Mesenteric fat pad (tissue), 1 donor: Measurements from ENCODE around the gene HEPHL1. TPM values are rescaled to one million over a fixed set of nuclear protein-coding genes. Genes with fewer than 3 reads are reported as not detected.
"Not testable (repeated sequence)": the region's sequence is repeated elsewhere in the genome, so short reads cannot be mapped to it uniquely, and the experiment has no call there.

ENCODE experiments used
- DNase-seq: peaks from one replicate; pipeline ENCODE4 v3.0.0-alpha.2; 2020; ENCODE audit warnings: low spot score
- long read RNA-seq: library from polyadenylated mRNA; unstranded; transcript quantifications from one replicate; pipeline ENCODE4 v2.0.0, GENCODE V29; 2020
- total RNA-seq: library from RNA; stranded (reverse); fragmentation: NEBNext Ultra II Directional; extraction: Animal tissue kit (Norgen Biotek cat#: 25700); gene quantifications from one replicate; pipeline ENCODE4 v1.2.1, GENCODE V29; 2021
- donor health status: DM: yes; HTN: yes; CAD: no.

HEPHL1 gene, protein sequence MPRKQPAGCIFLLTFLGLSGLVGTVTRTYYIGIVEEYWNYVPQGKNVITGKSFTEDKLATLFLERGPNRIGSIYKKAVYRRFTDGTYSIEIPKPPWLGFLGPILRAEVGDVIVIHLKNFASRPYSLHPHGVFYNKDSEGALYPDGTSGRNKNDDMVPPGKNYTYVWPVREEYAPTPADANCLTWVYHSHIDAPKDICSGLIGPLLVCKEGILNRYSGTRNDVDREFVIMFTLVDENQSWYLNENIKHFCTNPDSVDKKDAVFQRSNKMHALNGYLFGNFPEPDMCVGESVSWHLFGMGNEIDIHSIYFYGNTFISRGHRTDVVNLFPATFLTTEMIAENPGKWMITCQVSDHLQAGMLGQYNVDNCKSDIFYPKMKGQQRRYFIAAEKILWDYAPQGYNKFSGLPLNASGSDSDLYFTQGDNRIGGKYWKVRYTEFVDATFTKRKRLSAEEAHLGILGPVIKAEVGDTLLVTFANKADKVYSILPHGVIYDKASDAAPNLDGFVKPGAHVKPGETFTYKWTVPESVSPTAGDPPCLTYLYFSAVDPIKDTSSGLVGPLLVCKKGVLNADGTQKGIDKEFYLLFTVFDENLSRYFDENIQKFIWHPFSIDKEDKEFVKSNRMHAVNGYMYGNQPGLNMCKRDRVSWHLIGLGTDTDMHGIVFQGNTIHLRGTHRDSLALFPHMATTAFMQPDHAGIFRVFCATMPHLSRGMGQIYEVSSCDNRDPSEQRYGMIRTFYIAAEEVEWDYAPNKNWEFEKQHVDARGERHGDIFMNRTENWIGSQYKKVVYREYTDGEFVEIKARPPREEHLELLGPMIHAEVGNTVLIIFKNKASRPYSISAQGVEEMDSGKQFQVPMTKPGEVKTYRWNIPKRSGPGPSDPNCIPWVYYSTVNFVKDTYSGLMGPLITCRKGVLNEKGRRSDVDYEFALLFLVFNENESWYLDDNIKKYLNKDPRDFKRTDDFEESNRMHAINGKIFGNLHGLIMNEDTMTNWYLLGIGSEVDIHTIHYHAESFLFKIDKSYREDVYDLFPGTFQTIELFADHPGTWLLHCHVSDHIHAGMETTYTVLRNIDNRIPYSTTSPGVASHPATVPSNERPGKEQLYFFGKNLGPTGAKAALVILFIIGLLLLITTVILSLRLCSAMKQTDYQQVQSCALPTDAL
- total RNA-seq = not detected
- long read RNA-seq = 0 reads

DNA sequence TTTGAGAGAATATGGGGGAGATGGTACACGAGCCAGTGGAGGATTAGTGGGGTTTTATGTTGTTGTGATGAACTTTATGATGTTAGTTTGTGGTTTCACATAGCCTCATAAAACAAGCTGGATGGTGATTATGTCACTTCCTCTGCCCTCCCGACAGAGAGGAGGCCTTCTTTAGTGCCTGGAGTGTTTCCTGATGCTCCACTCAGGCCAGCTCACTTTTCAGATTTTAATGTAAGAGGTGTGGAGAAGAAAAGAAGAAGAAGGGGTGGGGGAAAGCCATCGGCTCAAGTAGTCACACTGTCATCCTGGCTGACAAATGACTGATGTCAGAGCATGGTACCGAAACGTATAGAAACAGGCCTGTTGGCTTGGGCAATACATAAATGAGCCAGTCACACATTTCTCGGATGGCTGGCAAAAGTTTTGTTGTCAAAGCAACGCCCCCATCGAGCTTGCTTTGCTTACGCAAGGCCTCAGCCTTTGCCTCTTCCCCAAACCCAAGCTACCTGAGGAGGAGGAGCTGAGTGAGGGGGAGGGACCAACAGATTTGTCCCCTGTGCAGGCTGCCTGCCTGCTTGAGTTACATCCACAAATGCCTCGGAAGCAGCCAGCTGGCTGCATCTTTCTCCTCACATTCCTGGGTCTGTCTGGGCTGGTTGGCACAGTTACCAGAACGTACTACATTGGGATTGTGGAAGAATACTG, at the start of gene HEPHL1:
TSS of gene HEPHL1 (plus strand) at position 578 of the 705 bp plus-strand sequence. CDS start at position 593, 15 bp downstream.
- no peak for DNase-seq

DNA sequence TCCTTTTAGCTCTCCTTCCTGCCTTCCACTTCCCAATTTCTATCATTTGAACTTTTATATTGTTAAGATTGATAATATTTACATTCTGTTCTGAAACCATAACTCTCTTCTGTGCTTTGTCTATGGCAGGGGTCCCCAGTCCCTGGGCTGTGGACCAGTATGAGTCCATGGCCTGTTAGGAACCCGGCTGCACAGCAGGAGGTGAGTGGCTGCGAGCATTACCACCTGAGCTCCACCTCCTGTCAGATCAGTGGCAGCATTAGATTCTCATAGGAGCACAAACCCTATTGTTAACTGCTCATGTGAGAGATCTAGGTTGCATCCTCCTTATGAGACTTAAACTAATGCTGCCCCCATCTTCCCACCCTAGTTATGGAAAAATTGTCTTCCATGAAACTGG, 48.4 kb upstream of the HEPHL1 start:
- DNase-seq = no peak

DNA sequence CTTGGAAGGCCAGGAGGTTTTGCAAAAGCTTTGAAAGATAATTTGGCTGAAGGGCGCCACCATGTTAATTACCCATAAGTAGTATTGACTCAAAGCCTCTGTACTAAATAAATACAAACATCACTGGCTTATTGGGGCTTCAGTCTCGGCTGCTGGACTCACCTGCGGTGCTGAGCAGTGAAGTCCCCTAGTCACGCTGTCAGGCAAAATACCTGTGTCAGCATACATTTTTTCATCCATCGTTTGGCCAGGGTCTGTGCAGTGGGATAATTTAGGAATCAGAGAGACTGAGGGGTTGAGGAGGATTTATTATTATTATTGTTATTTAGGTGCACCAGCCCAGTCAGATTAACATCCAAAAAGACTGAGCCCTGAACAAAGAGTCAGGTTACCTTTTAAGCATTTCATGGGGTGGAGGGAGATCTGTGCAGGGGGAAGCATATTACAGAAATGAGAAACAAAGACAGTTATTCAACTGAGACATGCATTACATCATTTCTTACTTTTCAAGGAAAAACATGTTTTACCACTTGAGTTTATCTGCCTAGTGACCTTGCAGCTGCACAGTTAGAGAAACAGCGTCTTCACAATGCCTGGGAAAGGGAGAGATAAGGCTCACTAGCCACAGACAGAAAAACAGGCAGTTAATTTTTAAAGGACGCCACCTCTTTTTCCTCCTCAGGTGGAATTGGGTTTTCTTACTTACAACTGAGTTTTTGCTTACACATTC, 47.7 kb upstream of the HEPHL1 start:
- not testable (repeated sequence) for DNase-seq

DNA sequence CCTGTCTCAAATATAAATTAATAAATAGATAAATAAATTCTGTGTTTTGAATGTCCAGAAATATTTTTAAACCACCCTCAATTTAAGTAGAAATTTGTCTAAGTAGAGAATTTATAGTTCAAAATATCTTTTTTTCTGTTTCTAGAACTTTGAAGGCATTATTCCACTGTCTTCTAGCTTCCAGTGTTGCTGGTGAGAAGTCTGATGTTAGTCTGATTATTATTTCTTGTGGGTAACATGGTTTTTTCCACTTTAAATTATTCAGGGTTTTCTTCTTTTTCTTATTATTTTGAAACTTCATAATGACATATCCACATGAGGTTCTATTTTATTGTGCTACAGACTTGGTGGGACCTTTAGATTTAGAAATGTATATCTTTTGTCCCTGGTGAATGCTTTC, 46.4 kb upstream of the HEPHL1 start:
- no peak for DNase-seq

DNA sequence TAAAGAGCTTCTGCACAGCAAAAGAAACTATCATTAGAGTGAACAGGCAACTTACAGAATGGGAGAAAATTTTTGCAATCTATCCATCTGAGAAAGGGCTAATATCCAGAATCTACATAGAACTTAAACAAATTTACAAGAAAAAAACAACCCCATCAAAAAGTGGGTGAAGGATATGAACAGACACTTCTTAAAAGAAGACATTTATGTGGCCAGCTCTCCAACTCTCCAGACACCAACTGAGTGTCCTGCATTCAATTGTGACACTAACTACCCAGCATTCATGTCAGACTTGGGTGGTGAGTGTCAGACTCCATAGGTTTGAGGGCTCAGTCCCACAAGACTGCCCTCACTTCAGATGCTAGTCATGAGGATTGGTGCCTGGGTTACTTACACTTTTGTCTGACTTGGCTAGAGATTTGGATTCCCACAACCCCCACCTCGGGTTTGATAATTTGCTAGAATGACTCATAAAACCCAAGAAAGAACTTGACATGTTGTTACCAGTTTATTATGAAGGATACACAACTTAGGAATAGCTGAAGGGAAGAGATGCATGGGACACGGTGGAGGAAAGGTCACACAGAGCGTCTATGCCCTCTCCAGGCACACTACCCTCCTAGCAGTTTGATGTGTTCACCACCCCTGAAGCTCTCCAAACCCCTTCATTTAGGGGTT, 44.4 kb upstream of the HEPHL1 start:
- DNase-seq = not testable (repeated sequence)

DNA sequence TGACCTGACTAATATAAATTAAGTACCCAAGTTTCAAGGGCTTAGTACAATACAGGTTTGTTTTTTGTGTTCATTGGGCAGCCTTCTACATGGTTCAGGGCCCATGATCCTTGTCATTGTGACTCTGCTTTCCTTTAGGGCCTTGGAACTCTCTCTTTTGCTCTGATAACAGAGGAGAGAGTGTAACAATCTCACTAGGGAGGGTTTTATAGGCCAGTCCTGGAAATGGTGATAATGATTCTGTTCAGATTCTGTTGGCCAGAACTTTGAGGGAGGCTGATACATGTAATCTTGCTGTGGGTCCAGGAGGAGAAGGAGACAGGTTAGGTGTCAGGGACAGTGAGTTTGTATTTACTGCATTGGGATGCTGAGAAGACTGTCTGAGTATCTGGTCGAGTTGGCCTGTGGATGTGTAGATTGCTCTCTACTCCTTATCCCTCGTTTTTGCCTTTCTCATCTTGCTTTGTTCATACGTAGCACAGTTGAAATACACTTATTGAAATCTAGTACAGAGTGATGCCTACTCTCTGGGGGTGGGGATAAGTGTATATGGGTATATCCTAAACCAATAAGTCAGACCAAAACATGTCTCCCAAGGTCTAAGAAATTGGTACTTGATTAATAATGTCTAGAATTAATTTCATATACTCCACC, 37.5 kb upstream of the HEPHL1 start:
- no peak for DNase-seq

DNA sequence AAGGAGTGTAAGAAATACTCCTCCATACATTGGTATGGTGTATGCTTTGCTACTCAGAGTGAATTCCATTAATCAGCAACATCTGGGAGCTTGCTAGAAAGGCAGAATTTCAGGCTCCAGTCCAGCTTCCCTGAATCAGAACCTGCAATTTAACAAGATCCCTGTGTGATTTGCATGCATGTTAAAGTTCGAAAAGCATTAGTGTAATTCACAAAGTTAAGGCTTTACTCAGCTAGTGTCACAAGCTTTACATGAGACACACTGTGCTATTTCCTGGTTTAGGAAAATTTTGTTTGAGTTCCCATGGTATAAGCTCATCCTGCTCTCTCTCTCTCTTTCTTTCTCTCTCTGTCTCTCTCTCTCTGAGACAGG, 37.0 kb upstream of the HEPHL1 start:
- no peak for DNase-seq

DNA sequence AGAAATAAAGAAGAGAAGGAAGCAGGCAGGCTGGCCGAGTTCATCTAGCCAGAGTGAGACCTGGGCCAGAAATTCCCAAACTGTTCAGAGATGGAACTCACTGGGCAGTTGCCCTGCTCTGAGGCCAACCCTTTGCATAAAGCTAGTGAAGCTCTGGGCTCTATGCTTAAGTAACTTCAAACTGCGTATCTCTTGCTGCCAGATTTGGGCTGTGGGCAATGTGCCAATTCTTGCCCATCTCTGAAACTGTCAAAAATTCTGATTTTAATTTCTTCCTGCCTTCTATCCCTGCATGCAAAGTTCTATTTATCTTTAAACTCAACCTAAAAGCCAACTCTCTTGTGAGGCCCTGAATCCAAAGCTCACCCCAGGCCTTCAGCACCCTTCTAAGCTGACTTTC, 36.2 kb upstream of the HEPHL1 start:
- DNase-seq = no peak

DNA sequence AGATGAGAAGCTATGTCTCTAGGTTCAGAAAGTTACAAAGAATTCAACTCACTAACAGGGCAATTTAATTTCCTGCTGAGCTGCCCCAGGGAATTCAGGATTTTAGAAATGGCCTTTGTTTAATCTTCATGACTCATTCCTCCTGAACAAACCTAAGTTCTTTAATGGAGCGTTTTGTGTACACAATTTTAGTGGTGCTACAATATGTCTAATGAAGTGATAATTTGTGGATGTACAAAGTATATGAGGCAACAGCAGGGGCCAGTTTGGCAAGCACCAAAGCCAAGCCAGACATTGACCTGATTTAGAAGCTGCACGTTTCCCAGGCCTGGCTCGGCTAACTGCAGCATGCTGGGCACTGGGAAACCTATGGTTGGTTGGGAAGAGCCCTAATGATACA, 34.4 kb upstream of the HEPHL1 start:
- DNase-seq = no peak

DNA sequence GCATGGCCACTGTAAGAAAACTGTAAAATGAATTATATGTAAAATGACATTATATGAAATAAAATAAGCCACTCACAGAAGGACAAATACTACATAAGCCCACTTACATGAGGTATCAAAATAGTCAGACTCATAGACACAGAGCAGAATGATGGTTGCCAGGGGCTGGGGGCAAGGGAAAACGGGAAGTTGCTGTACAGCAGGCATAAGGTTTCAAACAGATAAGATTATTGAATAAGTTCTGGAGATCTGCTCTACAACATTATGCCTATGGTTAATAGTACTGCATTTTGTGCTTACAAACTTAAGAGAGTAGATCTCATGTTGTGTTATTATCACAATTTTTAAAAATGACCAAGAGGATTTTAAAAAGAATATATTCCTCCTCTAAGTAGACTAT, 32.7 kb upstream of the HEPHL1 start:
- DNase-seq = no peak

DNA sequence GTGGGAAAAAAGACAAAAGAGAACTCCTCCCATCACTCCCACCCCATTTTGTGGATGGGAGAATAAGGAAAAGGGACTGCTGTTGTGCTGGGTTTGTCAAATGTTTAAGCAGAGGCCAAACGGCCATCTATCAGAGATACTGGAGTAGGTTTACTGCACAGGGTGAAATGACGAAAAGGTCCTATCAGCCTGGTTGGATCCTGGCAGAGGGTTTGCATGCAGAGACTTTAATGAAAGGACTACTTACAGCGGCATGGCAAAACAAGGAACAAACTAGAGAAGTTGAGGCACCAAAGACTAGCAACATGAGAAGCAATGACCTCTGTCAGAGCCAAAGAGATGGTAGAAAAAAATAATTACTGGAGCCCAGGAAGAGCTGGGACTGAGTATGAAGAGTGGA, 32.2 kb upstream of the HEPHL1 start:
- DNase-seq = no peak

DNA sequence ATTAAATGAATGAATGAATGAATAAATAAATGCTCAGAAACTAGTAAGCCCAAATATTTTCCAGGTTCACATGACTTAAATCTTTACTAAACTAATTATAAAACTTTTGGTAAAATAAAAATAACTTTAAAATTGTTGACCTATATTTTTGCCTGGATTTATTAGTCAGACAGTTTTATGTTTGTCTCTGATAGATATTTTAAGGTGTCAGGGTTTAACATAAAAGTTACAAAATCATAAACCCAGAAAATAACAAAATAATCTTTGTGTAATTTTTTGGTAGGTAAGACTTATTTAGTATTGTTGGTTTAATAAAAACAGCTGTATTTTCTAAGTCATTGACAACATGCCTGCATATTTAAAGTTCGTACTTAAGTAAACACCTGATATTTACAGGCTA, 27.4 kb upstream of the HEPHL1 start:
- no peak for DNase-seq

DNA sequence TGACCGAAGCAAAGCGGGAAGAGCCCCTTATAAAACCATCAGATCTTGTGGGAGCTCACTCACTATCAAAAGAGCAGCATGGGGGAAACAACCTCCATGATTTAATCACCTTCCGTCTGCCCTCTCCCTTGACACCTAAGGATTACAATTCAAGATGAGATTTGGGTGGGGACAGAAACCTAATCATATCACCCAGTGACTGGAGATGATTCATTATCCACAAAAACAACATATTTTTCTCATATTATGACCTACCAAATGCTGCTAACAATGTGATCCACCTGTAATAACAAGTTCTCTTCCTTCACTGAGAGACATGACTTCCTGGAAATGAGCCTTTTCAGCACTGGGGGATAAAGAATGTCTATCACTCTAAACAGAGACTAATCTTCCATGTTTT, 23.4 kb upstream of the HEPHL1 start:
- no peak for DNase-seq

DNA sequence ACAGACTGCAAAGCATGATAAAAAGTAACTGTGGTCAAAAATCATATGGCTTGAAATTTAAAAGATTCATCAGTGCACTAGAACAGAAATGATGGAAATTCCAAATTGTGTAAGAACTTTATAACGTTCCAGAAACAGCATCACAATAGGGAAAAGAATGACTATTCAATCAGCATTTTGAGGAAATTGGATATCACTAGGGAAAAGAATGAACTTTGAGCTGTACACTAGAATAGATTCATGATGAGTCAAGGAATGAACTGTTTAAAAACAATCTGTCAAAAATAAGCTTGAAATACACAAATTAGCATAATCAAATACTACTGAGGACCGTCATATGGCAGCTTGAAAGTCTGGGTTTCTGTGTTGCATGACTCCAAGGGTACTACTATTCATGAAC, 20.5 kb upstream of the HEPHL1 start:
- no peak for DNase-seq

DNA sequence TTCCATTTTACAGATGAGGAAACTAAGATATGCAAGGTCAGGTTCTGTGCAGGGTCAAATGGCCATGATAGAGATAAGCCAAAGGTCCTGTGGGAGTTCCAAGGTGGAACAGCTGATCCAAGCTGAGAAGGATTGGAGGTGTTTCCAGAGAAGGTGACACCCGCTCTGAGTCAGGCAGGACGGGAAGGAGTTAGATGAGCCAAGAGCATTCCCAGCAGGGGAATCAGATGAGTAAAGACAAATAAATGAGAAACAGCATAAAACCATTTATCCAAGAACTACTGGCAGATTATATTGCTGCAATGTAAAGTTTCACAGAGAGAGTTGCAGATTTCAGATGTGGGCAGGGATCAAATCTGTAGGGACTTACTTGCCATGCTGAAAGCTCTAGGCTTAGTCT, 18.9 kb upstream of the HEPHL1 start:
- no peak for DNase-seq

DNA sequence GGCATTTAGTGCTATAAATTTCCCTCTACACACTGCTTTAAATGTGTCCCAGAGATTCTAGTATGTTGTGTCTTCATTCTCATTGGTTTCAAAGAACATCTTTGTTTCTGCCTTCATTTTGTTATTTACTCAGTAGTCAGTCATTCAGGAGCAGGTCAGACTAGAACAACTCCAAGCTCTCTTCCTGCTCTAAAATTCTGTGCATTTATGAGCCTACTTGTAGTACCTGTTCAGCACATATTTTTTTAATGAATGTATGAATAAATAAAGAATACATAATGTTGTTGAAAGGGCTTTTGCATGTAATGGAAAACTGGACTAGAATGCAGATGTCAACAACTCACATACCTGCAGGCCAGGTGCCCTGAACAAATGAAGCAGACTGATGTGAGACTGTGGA, 13.7 kb upstream of the HEPHL1 start:
- DNase-seq = no peak

DNA sequence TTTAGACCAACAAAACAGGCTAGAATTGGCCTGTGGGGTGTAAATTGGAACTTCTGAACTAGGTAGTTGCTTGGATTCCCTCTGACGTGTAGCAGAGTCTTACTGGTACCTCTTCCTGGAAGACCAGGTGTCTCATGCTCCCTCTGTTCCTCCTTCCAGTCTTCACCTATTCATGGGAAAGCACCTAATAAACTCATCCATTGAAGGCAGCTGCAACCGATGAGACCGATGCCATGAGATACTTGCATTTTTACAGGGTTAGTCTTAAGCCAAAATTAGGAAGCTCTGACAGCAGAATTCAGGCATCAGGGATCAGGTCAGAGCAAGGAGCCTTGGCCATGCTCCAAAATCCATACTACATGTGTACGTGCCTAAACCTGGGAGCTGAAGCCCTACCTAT, 13.2 kb upstream of the HEPHL1 start:
- DNase-seq = no peak

DNA sequence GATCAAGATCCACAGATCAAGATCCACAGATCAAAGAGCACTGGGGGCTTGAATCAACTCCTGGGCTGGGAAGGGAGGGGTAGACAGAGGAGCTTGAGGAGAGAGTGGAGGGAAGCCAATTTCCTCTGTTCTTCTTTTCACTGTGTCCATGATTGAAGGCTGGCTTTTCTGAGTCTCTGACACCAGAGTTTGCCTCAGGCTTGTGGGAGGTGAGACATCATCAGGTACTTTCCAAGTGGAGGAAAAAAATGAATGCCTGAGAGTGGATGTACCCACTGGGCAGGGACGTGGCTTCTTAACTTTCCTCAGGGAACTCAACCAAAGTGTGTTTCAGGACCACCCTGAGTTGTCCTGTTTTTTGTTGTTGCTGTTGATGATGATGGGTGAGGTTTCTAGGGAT, 11.0 kb upstream of the HEPHL1 start:
- DNase-seq = no peak

DNA sequence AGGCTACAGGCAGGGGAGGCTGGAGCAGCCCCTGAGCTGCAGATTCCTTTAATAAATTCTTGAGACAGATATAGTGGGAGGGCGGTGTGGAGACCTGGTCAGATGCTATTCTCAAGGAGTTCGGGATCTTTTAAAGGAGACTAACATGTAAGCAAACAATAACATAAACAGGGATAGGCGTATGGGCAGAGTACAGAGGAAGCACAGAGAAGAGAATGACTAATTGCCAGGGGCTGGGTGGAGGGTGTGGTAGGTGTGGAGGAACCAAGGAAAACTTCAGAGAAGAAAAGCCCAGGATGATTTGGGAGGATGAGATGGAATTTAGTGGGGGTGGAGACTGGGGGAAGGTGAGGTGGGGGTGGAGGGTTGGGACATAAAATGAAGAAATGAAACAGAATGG, 9.7 kb upstream of the HEPHL1 start:
- no peak for DNase-seq

DNA sequence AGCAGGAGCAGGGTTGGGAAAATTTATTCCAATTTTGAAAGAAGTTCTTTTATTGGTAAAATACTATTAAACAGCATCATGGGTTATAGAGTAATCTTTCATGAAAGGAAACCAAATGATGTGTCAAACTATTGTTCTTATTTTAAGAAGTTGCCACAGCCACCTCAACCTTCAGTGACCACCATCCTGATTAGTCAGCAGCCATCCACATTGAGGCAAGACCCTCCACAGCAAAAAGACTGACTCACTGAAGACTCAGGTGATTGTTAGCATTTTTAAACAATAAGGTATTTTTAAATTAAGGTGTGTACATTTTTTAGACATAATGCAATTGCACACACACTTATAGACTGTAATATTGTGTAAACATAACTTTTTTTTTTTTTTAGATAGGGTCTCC, 3.7 kb upstream of the HEPHL1 start:
- DNase-seq = no peak
